Kidney glomerular epithelial cell (primary cell): Measurements from ENCODE around the gene ARHGAP31.

Experiments
- DNase-seq: peaks from one replicate; lab custom pipeline; 2025; lab: John Stamatoyannopoulos, UW

ARHGAP31 gene

DNA sequence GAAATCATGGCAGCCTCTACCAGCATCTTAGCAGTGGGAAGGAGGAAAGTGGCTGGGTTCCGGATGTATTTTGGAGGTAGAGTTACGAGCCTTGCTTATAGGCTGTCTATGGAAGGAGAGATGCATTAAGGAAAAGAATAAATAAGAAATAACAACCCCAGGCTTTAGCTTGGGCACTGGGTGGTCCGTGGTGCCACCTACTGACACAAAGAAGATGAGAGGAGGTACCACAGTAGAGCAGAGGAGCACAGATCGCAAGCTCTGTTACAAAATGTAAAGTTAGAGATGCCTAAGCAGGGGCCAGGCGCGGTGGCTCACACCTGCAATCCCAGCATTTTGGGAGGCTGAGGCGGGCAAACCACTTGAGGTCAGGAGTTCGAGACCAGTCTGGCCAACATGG is 94.4 kb downstream of the ARHGAP31 start:
- no peak for DNase-seq

GRCh38 chr3:119395923-119396358 is 101.8 kb downstream of the ARHGAP31 start:
- no peak for DNase-seq

DNA sequence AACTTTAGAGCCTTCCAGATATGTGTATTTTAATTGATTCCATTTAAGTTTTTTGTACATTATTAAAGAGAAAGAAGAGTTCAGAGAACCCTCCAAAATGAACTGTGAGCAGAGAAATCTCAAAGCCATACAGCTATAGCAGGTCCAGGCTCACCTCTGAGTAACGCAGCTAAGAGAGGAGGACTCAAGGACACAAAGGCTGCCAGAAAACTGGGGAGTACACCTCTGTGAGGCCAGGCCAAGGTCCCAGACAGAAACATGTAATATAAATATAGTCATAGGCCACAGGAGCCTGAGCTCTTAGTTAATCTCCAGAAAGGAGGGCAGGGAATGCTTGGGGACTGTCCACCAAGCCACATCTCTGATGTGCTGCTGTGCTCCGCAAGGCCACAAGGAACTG is 102.7 kb downstream of the ARHGAP31 start:
- no peak for DNase-seq

GRCh38 chr3:119400466-119400865 is 106.3 kb downstream of the ARHGAP31 start:
- no peak for DNase-seq

GRCh38 chr3:119401069-119401468 is 106.9 kb downstream of the ARHGAP31 start:
- DNase-seq = no peak

DNA sequence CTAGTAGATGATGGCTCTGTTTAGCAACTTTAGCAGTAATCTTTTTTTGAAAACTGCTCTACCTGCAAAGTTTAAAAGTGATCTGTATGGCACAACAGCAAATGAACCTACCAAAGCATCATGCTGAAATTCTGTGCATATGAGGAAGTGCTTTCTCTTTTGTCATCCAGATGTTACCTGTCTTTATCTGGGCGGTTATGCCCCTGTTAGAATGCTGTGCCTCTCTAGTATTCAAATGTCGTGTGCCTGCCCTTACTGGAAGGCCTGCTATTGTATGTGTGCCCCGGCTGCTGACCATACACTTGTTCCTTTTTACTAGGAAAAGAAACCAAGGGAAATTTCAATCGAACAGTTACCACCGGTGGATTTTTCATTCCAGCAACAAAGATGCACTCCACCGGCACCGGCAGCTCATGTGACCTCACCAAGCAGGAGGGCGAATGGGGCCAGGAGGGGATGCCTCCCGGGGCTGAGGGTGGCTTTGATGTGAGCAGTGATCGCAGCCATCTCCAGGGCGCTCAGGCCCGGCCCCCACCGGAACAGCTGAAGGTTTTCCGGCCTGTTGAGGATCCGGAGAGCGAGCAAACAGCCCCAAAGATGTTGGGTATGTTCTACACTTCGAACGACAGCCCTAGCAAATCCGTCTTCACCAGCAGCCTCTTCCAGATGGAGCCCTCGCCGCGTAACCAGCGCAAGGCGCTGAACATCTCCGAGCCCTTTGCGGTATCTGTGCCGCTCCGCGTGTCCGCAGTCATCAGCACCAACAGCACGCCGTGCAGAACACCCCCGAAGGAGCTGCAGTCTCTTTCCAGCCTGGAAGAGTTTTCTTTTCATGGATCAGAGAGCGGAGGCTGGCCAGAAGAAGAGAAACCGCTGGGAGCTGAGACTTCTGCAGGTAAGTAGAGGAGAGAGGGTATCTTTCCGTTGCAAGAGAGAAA is 107.6 kb downstream of the ARHGAP31 start:
- DNase-seq = no peak

- DNase-seq = no peak
These were observed 108.6 kb downstream of the ARHGAP31 start for GRCh38 chr3:119402791-119403190.

DNA sequence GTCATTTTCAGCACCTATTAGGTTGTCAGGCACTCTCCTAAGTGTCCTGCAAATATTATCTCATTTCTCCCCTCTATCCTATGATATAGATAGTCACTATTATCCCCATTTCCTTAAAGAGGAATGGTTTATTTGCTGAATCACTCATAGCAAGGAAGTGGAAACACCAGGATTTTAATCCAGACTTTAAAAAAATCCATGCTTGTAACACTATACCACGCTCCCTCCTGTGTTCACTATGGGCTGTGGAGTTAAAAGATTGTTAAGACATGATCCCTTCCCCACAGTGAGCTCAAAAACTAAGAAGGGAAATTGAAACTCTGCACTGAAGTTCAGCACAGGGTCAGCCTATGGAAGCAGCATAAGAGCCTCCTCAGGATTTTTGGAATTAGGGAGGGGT is 109.0 kb downstream of the ARHGAP31 start:
- DNase-seq = no peak

DNA sequence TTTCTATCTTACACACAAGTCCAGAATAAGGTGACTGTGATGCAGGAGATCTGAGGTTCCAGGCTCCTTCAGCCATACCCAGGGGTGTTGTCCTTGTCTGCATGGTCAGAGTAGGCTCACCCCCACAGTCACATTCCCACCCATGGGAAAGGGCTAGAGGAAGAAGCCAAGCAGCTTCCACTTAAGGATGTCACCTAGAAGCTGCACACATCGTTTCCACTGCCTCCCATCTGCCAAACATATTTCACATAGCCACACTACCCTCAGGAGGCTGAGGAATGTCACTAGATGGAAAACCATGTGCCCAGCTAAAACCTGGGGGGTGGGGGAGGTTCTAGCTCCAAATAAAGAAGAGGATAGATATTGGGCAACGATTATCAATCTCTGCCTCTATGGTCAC is 111.1 kb downstream of the ARHGAP31 start:
- no peak for DNase-seq

GRCh38 chr3:119408243-119408950 is 114.2 kb downstream of the ARHGAP31 start:
- DNase-seq = no peak

DNA sequence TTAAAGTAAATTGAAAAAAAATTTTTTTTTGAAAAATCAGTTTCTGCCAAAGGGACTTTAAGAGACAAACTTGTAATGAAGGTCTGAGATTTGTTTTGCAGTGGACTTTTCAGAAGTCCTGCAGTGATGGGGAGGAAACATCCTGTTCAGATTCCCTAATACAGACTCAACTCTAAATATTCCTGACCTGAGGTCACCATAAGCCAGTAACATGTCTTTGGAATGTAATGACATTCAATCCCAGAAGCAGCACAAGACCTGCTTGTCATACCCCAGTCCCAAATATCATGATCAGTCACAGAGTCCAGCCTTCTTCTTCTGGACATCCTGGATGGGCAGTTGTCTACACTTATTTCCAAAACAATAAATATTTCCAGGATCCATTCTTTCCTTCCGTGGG is 115.7 kb downstream of the ARHGAP31 start:
- no peak for DNase-seq

DNA sequence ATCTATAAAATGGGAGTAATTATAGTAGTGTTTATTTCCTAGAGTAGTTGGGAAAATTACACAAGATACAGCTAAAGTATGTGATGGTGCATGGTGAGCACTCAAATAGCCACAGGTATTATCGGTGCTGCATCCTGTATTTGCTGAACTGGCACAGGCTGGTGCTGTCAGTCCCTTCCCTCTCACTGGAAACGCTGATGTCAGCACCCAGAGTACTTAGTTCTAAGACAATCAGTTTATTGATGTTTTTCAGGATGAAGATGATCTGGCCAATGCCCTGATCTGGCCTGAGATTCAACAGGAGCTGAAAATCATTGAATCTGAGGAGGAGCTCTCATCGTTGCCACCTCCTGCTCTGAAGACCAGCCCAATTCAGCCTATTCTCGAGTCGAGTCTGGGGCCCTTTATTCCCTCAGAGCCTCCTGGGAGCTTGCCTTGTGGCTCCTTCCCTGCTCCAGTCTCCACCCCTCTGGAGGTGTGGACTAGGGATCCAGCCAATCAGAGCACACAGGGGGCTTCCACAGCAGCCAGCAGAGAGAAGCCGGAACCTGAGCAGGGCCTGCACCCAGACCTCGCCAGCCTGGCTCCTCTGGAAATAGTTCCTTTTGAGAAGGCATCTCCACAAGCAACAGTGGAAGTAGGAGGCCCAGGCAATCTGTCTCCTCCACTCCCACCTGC is 119.6 kb downstream of the ARHGAP31 start:
- DNase-seq = no peak

- DNase-seq = no peak
These were observed 122.7 kb downstream of the ARHGAP31 start for GRCh38 chr3:119416873-119417272.

GRCh38 chr3:119417771-119418512 is 123.8 kb downstream of the ARHGAP31 start:
- DNase-seq = no peak

- no peak for DNase-seq
These were observed 124.5 kb downstream of the ARHGAP31 start for GRCh38 chr3:119418641-119419040.

DNA sequence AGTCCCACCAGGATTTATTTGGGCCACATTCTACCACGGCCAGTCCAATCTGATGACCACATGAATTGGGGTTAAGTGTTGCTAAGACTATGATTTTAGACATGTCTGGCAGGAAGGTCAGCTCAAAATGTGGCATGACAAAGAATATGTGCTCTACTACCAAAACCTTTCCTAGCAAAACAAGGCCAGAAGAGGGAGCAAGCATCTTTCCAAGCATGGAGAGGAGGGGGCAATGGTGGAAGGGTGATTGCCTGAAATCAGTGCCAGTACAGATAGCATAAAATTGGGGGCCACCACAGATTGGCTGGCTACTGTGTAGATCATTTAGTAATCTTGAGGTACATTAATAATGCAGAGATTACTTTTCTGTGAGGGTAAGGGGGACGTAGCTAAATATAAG is 126.0 kb downstream of the ARHGAP31 start:
- DNase-seq = no peak

GRCh38 chr3:119427669-119428068 is 133.5 kb downstream of the ARHGAP31 start:
- DNase-seq = no peak

DNA sequence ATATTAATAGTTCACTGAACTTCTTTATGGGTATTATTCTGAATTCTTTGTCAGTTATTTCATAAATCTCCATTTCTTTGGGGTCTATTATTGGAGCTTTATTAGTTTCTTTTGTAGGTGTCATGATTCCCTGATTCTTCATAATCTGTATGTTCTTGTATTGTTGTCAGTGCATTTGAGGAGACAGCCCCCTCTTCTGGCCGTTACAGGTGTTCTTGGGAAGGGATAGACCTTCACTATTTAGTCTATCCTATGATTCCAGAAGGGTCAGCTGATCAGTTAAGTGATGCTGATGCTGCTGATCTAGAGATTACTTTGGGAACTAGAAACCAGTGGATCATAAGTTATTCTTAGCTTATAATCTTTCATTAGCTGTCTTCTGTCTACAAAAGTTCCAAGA is 134.4 kb downstream of the ARHGAP31 start:
- DNase-seq = no peak

DNA sequence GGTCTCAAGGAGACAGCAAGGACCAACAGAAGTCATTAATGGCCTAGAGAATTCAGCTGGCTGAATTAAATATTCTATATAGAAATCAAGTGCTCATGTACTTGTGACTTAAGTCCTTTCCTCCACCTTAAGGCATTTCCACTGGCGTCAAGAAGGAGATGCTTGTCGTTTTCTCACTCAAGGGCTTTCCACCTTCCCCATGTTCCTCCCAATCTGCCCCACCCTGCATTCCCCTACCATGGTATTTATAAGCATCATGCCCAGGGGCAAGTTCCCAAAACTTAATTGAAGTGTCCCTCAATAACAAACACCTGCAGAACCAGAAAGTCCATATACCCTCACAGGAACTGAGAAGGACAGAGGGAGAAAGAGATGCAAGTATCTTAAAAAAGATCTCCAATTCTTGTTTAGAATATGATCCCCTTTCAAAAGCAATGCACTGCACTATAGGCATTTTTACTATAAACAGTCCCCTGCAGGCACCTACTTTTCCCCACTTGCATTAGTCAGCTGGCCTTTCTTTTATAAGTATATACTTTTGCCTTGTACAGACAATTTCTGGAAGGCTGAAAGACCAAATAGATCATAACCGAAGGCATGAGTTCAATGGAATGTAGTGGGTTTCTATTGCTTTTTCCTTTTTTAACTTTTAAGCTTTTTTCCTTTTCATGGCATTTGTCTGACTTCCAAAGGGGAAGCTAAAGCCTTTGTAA is 139.6 kb downstream of the ARHGAP31 start:
- DNase-seq = no peak

GRCh38 chr3:119434703-119435102 is 140.5 kb downstream of the ARHGAP31 start:
- no peak for DNase-seq

GRCh38 chr3:119436977-119437376 is 142.8 kb downstream of the ARHGAP31 start:
- no peak for DNase-seq
